HEK293 (cell line): ENCODE data around the gene RNF31.

Experiments
- CTCF ChIA-PET: fragments of 350-600 bp; formaldehyde crosslinking; extraction: SDS; loops from one replicate; lab custom pipeline; 2021; ENCODE audit warnings: antibody characterized with exemption; lab: Yijun Ruan, JAX
- POLR2A ChIA-PET: fragments of 300-600 bp; formaldehyde crosslinking; extraction: SDS; loops from one replicate; lab custom pipeline; 2020; ENCODE audit warnings: antibody characterized with exemption, inconsistent platforms; lab: Yijun Ruan, JAX
- H3K27ac ChIP-seq: fragments of 200-500 bp; sonication (Bioruptor generic); 2 replicates; pipeline ENCODE4 v1.5.1; 2014; ENCODE audit warnings: low read depth, low read length, control low read depth, inconsistent platforms; ENCODE audit errors: extremely low read depth
- H3K36me3 ChIP-seq, 2 experiments: fragments of 200-500 bp in 1 of 2; sonication (Bioruptor generic) in 1 of 2; 1 replicate in 1 of 2; 2 replicates in 1 of 2; pipeline ENCODE4 v1.5.1; 2014 to 2017; ENCODE audit warnings: inconsistent platforms in 2 of 2, low read length in 2 of 2; ENCODE audit not compliant: control insufficient read depth in 2 of 2, insufficient read depth in 1 of 2
- H3K4me1 ChIP-seq: fragments of 200-500 bp; sonication (Bioruptor generic); 2 replicates; pipeline ENCODE4 v1.5.1; 2014; ENCODE audit warnings: mild to moderate bottlenecking, low read length, inconsistent platforms; ENCODE audit not compliant: control insufficient read depth, insufficient read depth
- H3K4me3 ChIP-seq: 2 replicates; pipeline ENCODE4 v1.5.1; 2011; ENCODE audit warnings: low read depth, mild to moderate bottlenecking, control low read depth, low read length, moderate library complexity
- H3K9me3 ChIP-seq: fragments of 200-500 bp; sonication (Bioruptor generic); 2 replicates; pipeline ENCODE4 v1.5.1; 2014; ENCODE audit warnings: low read depth, low read length, inconsistent platforms; ENCODE audit not compliant: control insufficient read depth, insufficient read depth
- GLIS2 ChIP-seq: fragments of 450-650 bp; formaldehyde crosslinking; IDR thresholded peaks from 2 replicates; pipeline ENCODE4 v1.5.1; 2016; ENCODE audit warnings: missing biosample characterization, missing genetic modification characterization
- SCRT2 ChIP-seq: fragments of 450-650 bp; formaldehyde crosslinking; IDR thresholded peaks from 2 replicates; pipeline ENCODE4 v1.5.1; 2016; ENCODE audit warnings: missing biosample characterization, missing genetic modification characterization
- ZBTB7A ChIP-seq: fragments of 450-650 bp; formaldehyde crosslinking; IDR thresholded peaks from 2 replicates; pipeline ENCODE4 v1.5.1; 2016; ENCODE audit warnings: low read depth, missing biosample characterization, missing genetic modification characterization
- ZFP3 ChIP-seq: fragments of 450-650 bp; formaldehyde crosslinking; IDR thresholded peaks from 2 replicates; pipeline ENCODE4 v1.5.1; 2016; ENCODE audit warnings: low read depth, missing biosample characterization, missing genetic modification characterization
- ZNF155 ChIP-seq: fragments of 450-650 bp; formaldehyde crosslinking; IDR thresholded peaks from 2 replicates; pipeline ENCODE4 v1.5.1; 2016; ENCODE audit warnings: missing biosample characterization, missing genetic modification characterization
- ZNF169 ChIP-seq: fragments of 450-650 bp; formaldehyde crosslinking; IDR thresholded peaks from 2 replicates; pipeline ENCODE4 v1.5.1; 2016; ENCODE audit warnings: missing biosample characterization, missing genetic modification characterization
- ZNF214 ChIP-seq: fragments of 450-650 bp; formaldehyde crosslinking; IDR thresholded peaks from 2 replicates; pipeline ENCODE4 v1.5.1; 2017; ENCODE audit warnings: missing biosample characterization, mild to moderate bottlenecking, missing genetic modification characterization, borderline replicate concordance
- ZNF292 ChIP-seq: fragments of 450-650 bp; formaldehyde crosslinking; IDR thresholded peaks from 2 replicates; pipeline ENCODE4 v1.5.1; 2016; ENCODE audit warnings: low read depth, missing biosample characterization, missing genetic modification characterization, borderline replicate concordance
- ZNF335 ChIP-seq: fragments of 450-650 bp; formaldehyde crosslinking; conservative IDR thresholded peaks from 2 replicates; pipeline ENCODE4 v1.5.1; 2016; ENCODE audit warnings: missing biosample characterization, missing genetic modification characterization
- ZNF354C ChIP-seq: fragments of 450-650 bp; formaldehyde crosslinking; IDR thresholded peaks from 2 replicates; pipeline ENCODE4 v1.5.1; 2016; ENCODE audit warnings: missing biosample characterization, missing genetic modification characterization, low read depth, borderline replicate concordance
- ZNF366 ChIP-seq: fragments of 450-650 bp; formaldehyde crosslinking; conservative IDR thresholded peaks from 2 replicates; pipeline ENCODE4 v1.5.1; 2016; ENCODE audit warnings: missing biosample characterization, missing genetic modification characterization
- ZNF473 ChIP-seq: fragments of 450-650 bp; formaldehyde crosslinking; IDR thresholded peaks from 2 replicates; pipeline ENCODE4 v1.5.1; 2017; ENCODE audit warnings: missing biosample characterization, missing genetic modification characterization
- ZNF830 ChIP-seq: fragments of 450-650 bp; IDR thresholded peaks from 2 replicates; pipeline ENCODE4 v1.5.0; 2018; ENCODE audit warnings: missing biosample characterization, missing genetic modification characterization, low read depth, mild to moderate bottlenecking, moderate library complexity
- ZXDB ChIP-seq: fragments of 450-650 bp; formaldehyde crosslinking; IDR thresholded peaks from 2 replicates; pipeline ENCODE4 v1.5.1; 2016; ENCODE audit warnings: missing biosample characterization, missing genetic modification characterization
- TF ChIP-seq, protein P1 (sequence below): fragments of 450-650 bp; IDR thresholded peaks from 2 replicates; pipeline ENCODE4 v1.5.1; 2018; ENCODE audit warnings: missing biosample characterization, mild to moderate bottlenecking, missing genetic modification characterization
- TF ChIP-seq, protein P2 (sequence below): fragments of 450-650 bp; formaldehyde crosslinking; IDR thresholded peaks from 2 replicates; pipeline ENCODE4 v1.5.1; 2017; ENCODE audit warnings: missing biosample characterization, missing genetic modification characterization
- TF ChIP-seq, protein P3 (sequence below): fragments of 450-650 bp; formaldehyde crosslinking; IDR thresholded peaks from 2 replicates; pipeline ENCODE4 v1.5.1; 2017; ENCODE audit warnings: missing biosample characterization, mild to moderate bottlenecking, missing genetic modification characterization, moderate library complexity
- TF ChIP-seq, protein P4 (sequence below): fragments of 450-650 bp; formaldehyde crosslinking; IDR thresholded peaks from 2 replicates; pipeline ENCODE4 v1.5.1; 2017; ENCODE audit warnings: missing biosample characterization, missing genetic modification characterization

Gene RNF31

DNA sequence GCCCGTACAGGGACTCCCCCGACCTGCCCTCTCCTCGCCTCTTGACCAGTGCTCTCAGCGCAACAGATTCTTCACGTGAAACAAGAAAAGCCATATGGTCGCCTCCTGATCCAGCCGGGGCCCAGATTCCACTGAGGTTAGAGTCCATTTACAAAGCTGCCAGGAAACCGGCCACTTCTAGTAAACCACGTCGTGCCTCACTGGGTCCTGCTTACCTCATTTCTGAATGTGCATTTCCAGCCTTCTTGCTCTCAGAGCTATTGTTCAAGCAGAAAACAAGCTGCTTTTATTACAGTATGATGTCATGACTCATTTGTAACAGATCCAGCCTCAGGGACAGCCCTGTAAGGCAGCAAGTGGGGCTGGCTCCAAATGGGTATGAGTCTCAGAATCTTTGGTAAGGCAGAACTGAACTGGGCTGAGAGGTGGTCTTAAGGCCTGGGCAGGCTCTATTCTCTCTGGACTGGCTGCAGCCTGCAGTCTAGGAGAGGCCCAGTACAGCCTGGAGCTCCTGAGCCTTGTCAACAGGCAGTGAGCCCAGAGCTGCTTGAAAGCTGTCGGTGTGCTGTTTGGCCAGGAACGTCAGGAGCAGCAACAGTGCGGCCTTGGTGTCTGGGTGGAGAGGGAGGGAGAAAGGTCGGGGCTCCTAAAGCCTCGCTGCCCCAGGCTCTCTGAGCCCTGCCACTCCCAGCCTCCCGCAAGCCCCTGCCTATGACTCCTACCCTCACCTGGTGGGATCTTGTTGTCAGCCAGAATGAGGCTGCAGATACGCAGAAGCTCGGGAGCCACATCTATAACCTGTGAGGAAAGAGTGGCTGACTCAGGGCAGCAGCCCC, 32.9 kb downstream of the RNF31 start (continued):
- TF ChIP-seq, protein P1, sequence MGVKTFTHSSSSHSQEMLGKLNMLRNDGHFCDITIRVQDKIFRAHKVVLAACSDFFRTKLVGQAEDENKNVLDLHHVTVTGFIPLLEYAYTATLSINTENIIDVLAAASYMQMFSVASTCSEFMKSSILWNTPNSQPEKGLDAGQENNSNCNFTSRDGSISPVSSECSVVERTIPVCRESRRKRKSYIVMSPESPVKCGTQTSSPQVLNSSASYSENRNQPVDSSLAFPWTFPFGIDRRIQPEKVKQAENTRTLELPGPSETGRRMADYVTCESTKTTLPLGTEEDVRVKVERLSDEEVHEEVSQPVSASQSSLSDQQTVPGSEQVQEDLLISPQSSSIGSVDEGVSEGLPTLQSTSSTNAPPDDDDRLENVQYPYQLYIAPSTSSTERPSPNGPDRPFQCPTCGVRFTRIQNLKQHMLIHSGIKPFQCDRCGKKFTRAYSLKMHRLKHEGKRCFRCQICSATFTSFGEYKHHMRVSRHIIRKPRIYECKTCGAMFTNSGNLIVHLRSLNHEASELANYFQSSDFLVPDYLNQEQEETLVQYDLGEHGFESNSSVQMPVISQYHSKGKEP (tag by site-specific recombination) = no peak
- TF ChIP-seq, protein P2, sequence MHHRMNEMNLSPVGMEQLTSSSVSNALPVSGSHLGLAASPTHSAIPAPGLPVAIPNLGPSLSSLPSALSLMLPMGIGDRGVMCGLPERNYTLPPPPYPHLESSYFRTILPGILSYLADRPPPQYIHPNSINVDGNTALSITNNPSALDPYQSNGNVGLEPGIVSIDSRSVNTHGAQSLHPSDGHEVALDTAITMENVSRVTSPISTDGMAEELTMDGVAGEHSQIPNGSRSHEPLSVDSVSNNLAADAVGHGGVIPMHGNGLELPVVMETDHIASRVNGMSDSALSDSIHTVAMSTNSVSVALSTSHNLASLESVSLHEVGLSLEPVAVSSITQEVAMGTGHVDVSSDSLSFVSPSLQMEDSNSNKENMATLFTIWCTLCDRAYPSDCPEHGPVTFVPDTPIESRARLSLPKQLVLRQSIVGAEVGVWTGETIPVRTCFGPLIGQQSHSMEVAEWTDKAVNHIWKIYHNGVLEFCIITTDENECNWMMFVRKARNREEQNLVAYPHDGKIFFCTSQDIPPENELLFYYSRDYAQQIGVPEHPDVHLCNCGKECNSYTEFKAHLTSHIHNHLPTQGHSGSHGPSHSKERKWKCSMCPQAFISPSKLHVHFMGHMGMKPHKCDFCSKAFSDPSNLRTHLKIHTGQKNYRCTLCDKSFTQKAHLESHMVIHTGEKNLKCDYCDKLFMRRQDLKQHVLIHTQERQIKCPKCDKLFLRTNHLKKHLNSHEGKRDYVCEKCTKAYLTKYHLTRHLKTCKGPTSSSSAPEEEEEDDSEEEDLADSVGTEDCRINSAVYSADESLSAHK (tag by site-specific recombination) = no peak
- TF ChIP-seq ZNF366 (tag by site-specific recombination) (peak; percentile 67), ZNF335 (tag by site-specific recombination) (peak; percentile 38), SCRT2 (tag by site-specific recombination) (peak; percentile 69; the same call in 1 of the 2 replicates), GLIS2 (no peak), ZFP3 (tag by site-specific recombination) (no peak)
- TF ChIP-seq, protein P3, sequence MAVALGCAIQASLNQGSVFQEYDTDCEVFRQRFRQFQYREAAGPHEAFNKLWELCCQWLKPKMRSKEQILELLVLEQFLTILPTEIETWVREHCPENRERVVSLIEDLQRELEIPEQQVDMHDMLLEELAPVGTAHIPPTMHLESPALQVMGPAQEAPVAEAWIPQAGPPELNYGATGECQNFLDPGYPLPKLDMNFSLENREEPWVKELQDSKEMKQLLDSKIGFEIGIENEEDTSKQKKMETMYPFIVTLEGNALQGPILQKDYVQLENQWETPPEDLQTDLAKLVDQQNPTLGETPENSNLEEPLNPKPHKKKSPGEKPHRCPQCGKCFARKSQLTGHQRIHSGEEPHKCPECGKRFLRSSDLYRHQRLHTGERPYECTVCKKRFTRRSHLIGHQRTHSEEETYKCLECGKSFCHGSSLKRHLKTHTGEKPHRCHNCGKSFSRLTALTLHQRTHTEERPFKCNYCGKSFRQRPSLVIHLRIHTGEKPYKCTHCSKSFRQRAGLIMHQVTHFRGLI (tag by site-specific recombination) = no peak

DNA sequence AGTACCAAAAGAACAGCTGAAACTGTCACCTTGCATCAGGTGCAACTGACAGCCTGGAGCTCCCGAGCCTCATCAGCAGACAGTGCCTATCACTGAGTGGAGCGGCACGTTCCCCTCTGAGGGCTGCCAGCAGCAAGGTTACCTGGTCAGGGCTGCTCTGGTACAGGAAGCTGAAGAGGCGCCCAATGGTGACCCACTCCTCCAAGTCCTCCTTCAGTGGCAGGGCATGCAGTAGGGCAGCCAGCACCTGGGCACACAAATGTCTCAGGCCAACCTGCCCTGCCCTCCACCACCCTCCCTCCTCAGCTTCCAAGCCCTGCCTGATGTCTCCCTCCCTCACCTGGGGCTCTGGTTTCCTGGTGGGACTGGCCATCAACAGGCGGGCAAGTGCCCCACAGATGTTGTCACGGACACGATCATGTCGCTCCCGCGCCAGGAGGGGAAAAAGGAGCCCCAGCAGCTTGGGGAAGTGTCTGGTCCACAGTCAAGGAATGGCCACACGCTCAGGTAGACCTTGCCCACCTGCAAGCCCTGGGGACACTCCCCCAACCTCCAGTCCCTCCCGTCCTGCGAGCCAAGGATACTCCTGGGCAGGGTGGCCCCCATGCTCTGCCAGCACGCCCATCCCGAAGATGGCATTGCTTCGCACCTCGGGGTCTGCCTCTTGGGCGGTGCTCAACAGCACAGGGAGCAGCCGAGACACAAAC, 34.2 kb downstream of the RNF31 start:
- H3K9me3 ChIP-seq = no peaks in the 10 kb centered on the region
- no peaks in the 10 kb centered on the region for H3K4me1 ChIP-seq
- ChIA-PET CTCF (interaction anchor here (0.9 to 1.0 kb wide), 2 partner anchors 19 to 20 kb away, joined by 3 to 4 read pairs; partner anchors contain the start of gene IRF9), POLR2A (interaction anchor here (0.6 to 1.0 kb wide), 4 partner anchors 12 to 87 kb away, joined by 3 to 4 read pairs (median 3); partner anchors contain the start of genes EMC9, MDP1 and PCK2)
- no peak for TF ChIP-seq ZNF169 (tag by site-specific recombination)
- no peak for TF ChIP-seq ZNF473 (tag by site-specific recombination)
- no peak for TF ChIP-seq ZNF214 (tag by site-specific recombination)
- TF ChIP-seq, protein P4, sequence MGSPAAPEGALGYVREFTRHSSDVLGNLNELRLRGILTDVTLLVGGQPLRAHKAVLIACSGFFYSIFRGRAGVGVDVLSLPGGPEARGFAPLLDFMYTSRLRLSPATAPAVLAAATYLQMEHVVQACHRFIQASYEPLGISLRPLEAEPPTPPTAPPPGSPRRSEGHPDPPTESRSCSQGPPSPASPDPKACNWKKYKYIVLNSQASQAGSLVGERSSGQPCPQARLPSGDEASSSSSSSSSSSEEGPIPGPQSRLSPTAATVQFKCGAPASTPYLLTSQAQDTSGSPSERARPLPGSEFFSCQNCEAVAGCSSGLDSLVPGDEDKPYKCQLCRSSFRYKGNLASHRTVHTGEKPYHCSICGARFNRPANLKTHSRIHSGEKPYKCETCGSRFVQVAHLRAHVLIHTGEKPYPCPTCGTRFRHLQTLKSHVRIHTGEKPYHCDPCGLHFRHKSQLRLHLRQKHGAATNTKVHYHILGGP (tag by site-specific recombination) = no peak
- no peak for TF ChIP-seq ZBTB7A (tag by site-specific recombination)
- TF ChIP-seq ZNF354C (tag by site-specific recombination) = no peak
- no peak for TF ChIP-seq ZNF830 (tag by site-specific recombination)
- no peak for TF ChIP-seq ZNF155 (tag by site-specific recombination)
- no peak for TF ChIP-seq ZXDB
- TF ChIP-seq ZNF292 (tag by site-specific recombination) = no peak
- H3K27ac ChIP-seq = no peak overlapping the region
- H3K4me3 ChIP-seq = no peak overlapping the region
- peaks cover 0 to 98% of the 10 kb centered on the region in 2 experiments; a peak in 2 of 3 replicates for H3K36me3 ChIP-seq
